Ovary (tissue), 3 donors: ENCODE data around the gene NUP62.

ENCODE experiments used
- CTCF ChIP-seq, 3 donors: fragments of 450-650 bp in 2 of 3; fragments of 200-600 bp in 1 of 3; IDR thresholded peaks; one replicate each; pipeline versions ENCODE4 v1.5.1 to v1.8.0; 2016 to 2022; ENCODE audit warnings: antibody characterized with exemption in 3 of 3, mild to moderate bottlenecking in 1 of 3
- EP300 ChIP-seq: sonication (generic); formaldehyde crosslinking; IDR thresholded peaks from one replicate; pipeline ENCODE4 v1.6.1; 2017; ENCODE audit warnings: antibody characterized with exemption
- POLR2A ChIP-seq: fragments of 450-650 bp; IDR thresholded peaks from one replicate; pipeline ENCODE4 v1.6.1; 2017; ENCODE audit warnings: antibody characterized with exemption, mild to moderate bottlenecking, moderate library complexity
- donor health status: DM: no; HTN: no; CAD: no.

DNA sequence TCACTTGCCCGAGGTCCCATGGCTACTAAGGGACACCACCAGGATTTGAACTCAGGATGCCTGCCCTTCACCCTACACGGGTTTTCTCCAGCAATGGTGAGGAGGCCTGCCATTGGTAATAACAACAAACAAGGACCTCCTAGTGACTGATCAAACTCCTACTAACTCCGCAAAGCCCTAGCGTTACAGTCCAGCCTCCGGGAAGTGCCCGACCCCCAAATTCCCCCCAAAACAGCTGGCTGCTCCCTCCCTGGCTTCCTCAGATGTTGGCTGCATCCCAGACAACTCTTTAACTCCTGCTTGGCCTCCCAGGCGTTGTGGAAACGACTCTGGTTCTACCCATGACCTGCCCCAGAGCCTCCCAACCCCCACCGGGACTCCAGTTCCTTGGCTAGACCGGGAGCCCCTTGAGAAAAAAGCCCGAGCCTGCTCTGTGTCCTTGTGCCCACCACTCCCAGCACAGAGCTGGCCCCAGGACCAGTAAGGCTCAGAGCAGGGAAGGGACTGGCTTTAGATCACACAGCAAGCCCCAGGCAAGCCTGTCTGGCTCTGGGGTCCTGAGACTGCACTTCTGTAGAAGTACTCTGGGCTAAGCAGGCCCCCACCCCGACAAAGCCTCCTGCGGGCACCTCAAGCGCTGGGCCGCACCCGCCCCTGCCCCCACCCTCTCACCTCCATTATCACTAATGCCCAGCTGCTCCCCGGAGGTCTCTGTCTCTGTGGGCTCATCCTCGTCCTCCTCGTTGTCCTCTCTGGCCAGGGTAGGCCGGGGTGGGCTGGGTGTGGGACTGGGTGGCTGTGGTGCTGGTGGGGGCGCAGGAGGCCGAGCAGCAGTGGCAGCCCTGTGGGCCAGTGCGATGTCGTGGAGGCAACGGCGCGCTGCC is 56.8 kb downstream of the NUP62 start:
- TF ChIP-seq POLR2A (no peak), CTCF (IDR thresholded peaks at IDR 0.05) (no peak), EP300 (no peak)
